Left colon (tissue), 2 donors: ENCODE data around the gene GNA12. TPM values are rescaled to one million over a fixed set of nuclear protein-coding genes. Genes with fewer than 3 reads are reported as not detected.

Source experiments
- ATAC-seq: fragments of 200-7000 bp; cut with Tn5 transposase; one replicate; pipeline ENCODE4 v1.9.1; 2020; ENCODE audit warnings: mild to moderate bottlenecking, moderate library complexity
- DNase-seq, 2 donors: peaks; one replicate each; pipeline ENCODE4 v3.0.0-alpha.2; 2020
- intact Hi-C, 2 donors: fragments of 100-400 bp; cut with DNase I in 1 of 2; cut with micrococcal nuclease in 1 of 2; formaldehyde crosslinking; loops; one replicate each; pipeline versions ENCODE4 v1.11.2 to v1.14.0; 2022; cut with DNase I, micrococcal nuclease
- total RNA-seq, 2 donors: library from RNA; stranded (reverse); fragmentation: NEBNext Ultra II Directional; extraction: Animal tissue kit (Norgen Biotek cat#: 25700); gene quantifications; one replicate each; pipeline ENCODE4 v1.2.1, GENCODE V29; 2021
- donor health status: DM: no; HTN: no; CAD: no.
- donor health status: DM: yes; HTN: yes; CAD: no.

GNA12 gene
- total RNA-seq, 2 donors from 2014 or later: 21.4 to 32.9 TPM

- intact Hi-C loops: no loop called here
- no peak for DNase-seq
- ATAC-seq: no peak
These were observed 34.0 kb downstream of the GNA12 start for GRCh38 chr7:2809903-2810625.

GRCh38 chr7:2808891-2809665, 35.0 kb downstream of the GNA12 start:
- intact Hi-C loops: no loop called here

GRCh38 chr7:2807845-2808772, 36.0 kb downstream of the GNA12 start:
- no peak for ATAC-seq
- intact Hi-C loops: no loop called here
- DNase-seq: no peak

More at GRCh38 chr7:2808891-2809665, 35.0 kb downstream of the GNA12 start:
- ATAC-seq (no peak), DNase-seq (no peak)

GRCh38 chr7:2807460-2807844, 36.7 kb downstream of the GNA12 start:
- ATAC-seq (no peak), DNase-seq (no peak)
- intact Hi-C loops: no loop called here

GRCh38 chr7:2806571-2806970, 37.5 kb downstream of the GNA12 start:
- ATAC-seq (no peak), DNase-seq (no peak)
- intact Hi-C loops: no loop called here

GRCh38 chr7:2805213-2805944, 38.7 kb downstream of the GNA12 start:
- ATAC-seq: no peak
- DNase-seq: no peak
- intact Hi-C loops: no loop called here

- DNase-seq: peak in 1 of 2 donors; percentile 47
These were observed 39.8 kb downstream of the GNA12 start for GRCh38 chr7:2804227-2804763.

GRCh38 chr7:2803755-2804154, 40.4 kb downstream of the GNA12 start:
- DNase-seq (no peak), ATAC-seq (no peak)
- intact Hi-C loops: no loop called here

More at GRCh38 chr7:2804227-2804763, 39.8 kb downstream of the GNA12 start:
- peak; percentile 99 for ATAC-seq
- intact Hi-C loops: no loop called here

GRCh38 chr7:2803342-2803692, 40.8 kb downstream of the GNA12 start:
- ATAC-seq: no peak
- intact Hi-C loops: no loop called here
- no peak for DNase-seq

- DNase-seq: no peak
- intact Hi-C loops: no loop called here
- ATAC-seq: no peak
These were observed 41.4 kb downstream of the GNA12 start for GRCh38 chr7:2802504-2803341.

- no peak for ATAC-seq
- intact Hi-C loops: no loop called here
- no peak for DNase-seq
These were observed 42.0 kb downstream of the GNA12 start for GRCh38 chr7:2802101-2802500.

GRCh38 chr7:2800931-2801688, 43.0 kb downstream of the GNA12 start:
- ATAC-seq (no peak), DNase-seq (peak in 1 of 2 donors; percentile 55)
- intact Hi-C loops: no loop called here

GRCh38 chr7:2800220-2800930, 43.7 kb downstream of the GNA12 start:
- intact Hi-C loops: no loop called here
- no peak for ATAC-seq
- no peak for DNase-seq

GRCh38 chr7:2799253-2799652, 44.9 kb downstream of the GNA12 start:
- ATAC-seq (no peak), DNase-seq (no peak)
- intact Hi-C loops: no loop called here

- no peak for ATAC-seq
- no peak for DNase-seq
- intact Hi-C loops: no loop called here
These were observed 45.4 kb downstream of the GNA12 start for GRCh38 chr7:2798669-2799068.
